Activated naive CD4-positive, alpha-beta T cell treated with anti-CD3 and anti-CD28 coated beads, Interleukin-2, amount 50 U/mL, for 16 hours (primary cell): ENCODE results near the gene MAN2A2.
"Not testable (repeated sequence)": the region's sequence is repeated elsewhere in the genome, so short reads cannot be mapped to it uniquely, and the experiment has no call there.

Source experiments
- DNase-seq: peaks from one replicate; pipeline ENCODE4 v3.0.0-alpha.2; 2020

The MAN2A2 gene

DNA sequence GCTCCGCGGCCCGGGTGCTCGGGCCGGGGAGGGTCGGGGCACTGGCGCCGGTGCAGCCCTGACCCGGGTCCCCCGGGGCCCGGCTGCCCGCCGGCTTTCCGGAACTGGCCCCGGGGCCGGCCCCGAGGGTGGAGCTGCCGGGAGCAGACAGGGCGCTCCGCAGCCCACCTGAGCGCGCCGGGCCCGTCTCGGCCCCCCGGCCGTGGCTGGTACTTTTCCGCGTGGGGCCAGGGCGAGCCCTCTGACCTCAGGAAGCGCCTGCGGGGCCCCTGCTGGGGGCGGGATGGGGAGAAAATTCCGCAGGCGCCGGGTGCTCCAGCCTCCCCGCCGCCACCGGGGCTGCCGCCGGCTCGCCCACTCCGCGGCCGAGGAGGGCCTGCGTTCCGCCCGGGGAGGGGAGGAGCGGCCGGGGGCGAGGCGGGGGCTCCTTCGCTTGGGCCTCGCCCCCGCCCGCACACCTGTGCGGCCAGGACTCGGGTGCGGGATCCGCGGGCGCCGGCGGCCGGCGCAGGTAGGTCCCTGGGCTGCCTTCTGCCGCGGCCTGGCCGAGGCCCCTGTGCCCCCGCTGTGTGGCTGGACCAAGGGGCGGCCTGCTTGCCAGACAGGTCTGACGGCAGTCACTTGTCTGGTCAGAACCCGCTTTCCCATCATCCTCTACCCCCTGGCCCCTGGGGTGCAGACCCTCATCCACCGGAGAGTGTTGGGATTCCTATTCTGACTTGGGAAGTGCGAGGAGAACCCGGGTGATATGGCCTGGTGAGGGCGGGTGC, 31.2 kb upstream of the MAN2A2 start:
- no peak for DNase-seq

DNA sequence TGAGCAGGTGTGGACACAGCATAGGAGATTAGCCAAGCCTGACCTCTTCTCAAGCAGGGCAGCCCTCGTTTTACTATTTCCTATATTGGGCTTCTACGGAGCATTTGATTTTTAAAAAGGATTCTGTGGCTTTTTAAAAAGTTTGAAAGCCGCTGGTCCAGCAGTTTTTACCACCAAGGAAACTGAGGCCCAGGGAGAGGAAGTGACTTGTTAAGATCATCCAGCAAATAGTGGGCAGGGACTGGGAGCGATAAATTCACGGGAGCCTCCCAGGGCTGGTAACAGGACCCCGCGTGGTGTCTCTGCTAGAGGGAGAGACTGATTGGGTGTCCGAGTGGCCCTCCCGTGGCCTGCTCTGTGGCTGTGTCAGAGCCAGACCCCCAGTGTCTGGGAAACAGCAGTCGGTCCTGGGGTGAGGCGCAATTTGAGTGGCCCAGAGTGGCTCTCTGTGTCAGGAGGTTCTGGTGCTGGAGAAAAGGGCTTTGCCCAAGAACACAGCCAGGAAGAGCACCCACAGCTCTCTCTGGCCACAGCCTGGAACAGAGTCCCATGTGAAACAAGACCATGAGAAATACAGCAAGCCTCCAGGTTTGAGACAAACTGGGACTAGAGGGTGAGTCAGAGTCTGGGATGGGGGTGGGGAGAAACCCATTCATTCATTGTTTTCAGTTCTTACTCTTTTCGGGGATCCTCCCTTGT, 30.5 kb upstream of the MAN2A2 start:
- DNase-seq, result peak; percentile 63

GRCh38 chr15:90873488-90873997, 29.6 kb upstream of the MAN2A2 start:
- DNase-seq, result no peak

- DNase-seq, result no peak
Measured at GRCh38 chr15:90873998-90874605, 29.0 kb upstream of the MAN2A2 start.

- not testable (repeated sequence) for DNase-seq
Measured at GRCh38 chr15:90874986-90875385, 28.1 kb upstream of the MAN2A2 start.

- no peak for DNase-seq
Measured at GRCh38 chr15:90875549-90875981, 27.5 kb upstream of the MAN2A2 start.

GRCh38 chr15:90876046-90876445, 27.1 kb upstream of the MAN2A2 start:
- no peak for DNase-seq

GRCh38 chr15:90876512-90877170, 26.5 kb upstream of the MAN2A2 start:
- DNase-seq, result no peak

DNA sequence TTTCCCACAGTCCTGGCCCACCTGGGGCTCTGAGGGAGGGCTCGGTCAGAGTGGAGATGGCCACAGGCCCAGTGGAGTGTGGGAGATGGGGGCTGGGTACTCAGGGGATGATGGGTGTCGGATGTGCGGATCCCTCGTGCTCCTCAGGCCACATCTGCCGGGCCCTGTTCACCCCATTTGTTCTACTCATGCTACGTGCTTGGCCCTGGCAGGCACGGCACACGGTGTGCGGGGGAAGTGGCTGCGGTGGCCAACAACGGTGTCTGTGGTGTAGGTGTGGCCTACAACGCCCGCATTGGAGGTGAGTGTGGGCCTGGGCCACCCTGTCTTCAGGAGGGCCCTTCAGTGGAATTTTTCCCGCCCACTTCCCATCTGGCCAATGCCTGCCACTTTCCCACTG, 25.8 kb upstream of the MAN2A2 start:
- no peak for DNase-seq

GRCh38 chr15:90877996-90878395, 25.1 kb upstream of the MAN2A2 start:
- DNase-seq, result no peak

- DNase-seq, result no peak
Measured at GRCh38 chr15:90878660-90879059, 24.4 kb upstream of the MAN2A2 start.

GRCh38 chr15:90879730-90880366, 23.3 kb upstream of the MAN2A2 start:
- no peak for DNase-seq

DNA sequence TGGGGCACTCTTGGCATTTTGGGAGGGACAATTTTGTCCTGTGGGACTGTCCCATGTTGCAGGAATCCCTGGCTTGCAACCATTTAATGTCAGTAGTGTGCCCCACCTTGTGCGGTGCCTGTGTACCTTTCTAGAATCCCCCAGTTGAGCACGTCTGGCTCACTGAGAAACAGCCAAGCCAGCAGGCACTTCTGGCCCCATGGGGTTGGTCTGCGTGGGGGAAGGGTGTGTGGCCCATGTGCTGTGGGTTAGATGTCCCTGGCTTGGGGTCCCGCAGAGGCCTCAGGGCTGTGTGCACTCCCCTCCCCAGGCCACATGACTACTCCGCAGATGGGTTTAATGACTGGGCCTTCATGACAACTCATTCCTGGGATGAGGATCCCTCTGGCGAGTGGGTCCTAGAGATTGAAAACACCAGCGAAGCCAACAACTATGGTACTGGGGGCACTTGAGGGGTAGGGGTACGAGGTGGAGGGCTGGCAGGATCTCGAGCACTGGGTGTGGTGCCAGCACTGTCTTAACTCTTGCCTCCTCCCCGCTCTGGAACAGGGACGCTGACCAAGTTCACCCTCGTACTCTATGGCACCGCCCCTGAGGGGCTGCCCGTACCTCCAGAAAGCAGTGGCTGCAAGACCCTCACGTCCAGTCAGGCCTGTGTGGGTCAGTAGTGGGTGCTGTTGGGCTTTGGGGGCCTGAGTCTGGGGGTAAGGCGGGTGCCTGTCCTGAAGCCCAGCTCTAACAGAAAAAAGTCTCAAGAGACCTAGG, 22.5 kb upstream of the MAN2A2 start:
- DNase-seq, result no peak

DNA sequence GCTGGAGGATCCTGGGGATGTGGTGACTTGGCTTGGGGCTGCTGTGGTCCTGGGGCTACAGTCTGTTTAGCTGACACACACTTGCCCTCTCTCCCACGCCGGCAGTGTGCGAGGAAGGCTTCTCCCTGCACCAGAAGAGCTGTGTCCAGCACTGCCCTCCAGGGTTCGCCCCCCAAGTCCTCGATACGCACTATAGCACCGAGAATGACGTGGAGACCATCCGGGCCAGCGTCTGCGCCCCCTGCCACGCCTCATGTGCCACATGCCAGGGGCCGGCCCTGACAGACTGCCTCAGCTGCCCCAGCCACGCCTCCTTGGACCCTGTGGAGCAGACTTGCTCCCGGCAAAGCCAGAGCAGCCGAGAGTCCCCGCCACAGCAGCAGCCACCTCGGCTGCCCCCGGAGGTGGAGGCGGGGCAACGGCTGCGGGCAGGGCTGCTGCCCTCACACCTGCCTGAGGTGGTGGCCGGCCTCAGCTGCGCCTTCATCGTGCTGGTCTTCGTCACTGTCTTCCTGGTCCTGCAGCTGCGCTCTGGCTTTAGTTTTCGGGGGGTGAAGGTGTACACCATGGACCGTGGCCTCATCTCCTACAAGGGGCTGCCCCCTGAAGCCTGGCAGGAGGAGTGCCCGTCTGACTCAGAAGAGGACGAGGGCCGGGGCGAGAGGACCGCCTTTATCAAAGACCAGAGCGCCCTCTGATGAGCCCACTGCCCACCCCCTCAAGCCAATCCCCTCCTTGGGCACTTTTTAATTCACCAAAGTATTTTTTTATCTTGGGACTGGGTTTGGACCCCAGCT, 21.7 kb upstream of the MAN2A2 start:
- DNase-seq, result no peak

DNA sequence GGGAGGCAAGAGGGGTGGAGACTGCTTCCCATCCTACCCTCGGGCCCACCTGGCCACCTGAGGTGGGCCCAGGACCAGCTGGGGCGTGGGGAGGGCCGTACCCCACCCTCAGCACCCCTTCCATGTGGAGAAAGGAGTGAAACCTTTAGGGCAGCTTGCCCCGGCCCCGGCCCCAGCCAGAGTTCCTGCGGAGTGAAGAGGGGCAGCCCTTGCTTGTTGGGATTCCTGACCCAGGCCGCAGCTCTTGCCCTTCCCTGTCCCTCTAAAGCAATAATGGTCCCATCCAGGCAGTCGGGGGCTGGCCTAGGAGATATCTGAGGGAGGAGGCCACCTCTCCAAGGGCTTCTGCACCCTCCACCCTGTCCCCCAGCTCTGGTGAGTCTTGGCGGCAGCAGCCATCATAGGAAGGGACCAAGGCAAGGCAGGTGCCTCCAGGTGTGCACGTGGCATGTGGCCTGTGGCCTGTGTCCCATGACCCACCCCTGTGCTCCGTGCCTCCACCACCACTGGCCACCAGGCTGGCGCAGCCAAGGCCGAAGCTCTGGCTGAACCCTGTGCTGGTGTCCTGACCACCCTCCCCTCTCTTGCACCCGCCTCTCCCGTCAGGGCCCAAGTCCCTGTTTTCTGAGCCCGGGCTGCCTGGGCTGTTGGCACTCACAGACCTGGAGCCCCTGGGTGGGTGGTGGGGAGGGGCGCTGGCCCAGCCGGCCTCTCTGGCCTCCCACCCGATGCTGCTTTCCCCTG, 21.0 kb upstream of the MAN2A2 start:
- DNase-seq, result no peak

DNA sequence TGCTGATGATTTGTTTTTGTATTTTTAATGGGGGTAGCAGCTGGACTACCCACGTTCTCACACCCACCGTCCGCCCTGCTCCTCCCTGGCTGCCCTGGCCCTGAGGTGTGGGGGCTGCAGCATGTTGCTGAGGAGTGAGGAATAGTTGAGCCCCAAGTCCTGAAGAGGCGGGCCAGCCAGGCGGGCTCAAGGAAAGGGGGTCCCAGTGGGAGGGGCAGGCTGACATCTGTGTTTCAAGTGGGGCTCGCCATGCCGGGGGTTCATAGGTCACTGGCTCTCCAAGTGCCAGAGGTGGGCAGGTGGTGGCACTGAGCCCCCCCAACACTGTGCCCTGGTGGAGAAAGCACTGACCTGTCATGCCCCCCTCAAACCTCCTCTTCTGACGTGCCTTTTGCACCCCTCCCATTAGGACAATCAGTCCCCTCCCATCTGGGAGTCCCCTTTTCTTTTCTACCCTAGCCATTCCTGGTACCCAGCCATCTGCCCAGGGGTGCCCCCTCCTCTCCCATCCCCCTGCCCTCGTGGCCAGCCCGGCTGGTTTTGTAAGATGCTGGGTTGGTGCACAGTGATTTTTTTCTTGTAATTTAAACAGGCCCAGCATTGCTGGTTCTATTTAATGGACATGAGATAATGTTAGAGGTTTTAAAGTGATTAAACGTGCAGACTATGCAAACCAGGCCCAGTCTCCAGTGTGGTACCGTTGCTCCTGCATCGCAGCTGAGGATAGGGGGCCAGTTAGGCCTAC, 20.1 kb upstream of the MAN2A2 start:
- no peak for DNase-seq

DNA sequence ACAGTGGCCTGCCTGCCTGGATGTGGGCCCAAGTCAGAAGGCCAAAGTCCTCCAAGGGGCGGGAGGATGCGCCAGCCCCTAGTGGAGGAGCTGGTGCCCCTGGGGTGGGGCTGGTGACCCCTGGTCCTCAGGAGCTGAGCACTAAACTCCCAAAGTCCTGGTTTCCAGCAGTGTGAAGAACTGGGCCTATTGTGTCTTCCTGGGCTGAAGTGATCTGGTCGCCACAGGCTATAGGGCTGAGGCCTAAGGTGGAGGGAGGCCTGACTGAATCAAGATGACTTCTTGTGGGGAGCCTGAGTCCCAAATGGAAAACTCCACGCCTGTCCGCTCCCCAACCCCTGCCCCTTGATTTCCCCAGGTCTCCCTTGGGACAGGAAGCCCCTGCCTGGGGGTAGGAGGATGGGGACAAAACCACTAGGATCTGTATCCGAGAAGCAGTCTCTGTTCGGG, 19.6 kb upstream of the MAN2A2 start:
- no peak for DNase-seq

DNA sequence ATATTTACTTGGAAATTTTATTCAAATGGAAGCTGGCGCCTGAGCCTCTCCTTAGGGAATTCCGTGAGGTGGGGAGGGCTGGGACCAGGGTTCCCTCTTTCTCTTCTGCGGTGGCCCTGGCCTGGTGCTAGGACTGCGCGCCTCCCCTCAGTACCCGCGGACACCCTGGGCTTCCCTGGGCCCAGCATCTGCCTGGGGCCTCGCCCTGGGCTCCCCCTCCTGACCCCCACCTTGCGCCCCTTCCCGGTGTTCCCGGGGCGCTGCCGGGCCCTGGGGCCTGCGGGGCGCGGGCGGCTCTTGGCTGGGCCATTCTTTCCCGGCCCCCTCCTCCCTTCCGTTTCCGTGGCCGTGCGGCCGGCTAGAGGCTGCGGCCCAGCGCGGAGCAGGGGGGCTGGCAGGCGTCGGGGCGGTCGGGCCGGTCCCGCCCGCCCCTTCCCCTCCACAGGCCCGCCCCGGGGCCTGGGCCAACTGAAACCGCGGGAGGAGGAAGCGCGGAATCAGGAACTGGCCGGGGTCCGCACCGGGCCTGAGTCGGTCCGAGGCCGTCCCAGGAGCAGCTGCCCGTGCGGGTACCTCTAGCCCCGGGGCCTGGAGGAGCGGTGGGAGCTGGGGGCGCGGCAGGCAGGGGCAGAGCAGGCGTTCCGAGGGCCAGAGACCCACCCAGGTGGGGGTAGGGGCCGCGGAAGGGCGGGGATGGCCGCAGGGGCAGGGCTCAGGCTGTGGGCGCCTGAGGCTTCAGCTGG, 19.0 kb upstream of the MAN2A2 start, which contains the start of gene FES:
Gene FES (plus strand): TSS at position 529 of the 743 bp plus-strand sequence. CDS start 542 bp downstream, outside the sequence.
- DNase-seq, result no peak
